Mammary epithelial cell (primary cell): ENCODE data around the gene SDCCAG8.

Source experiments
- EZH2 ChIP-seq: IDR thresholded peaks from 2 replicates; pipeline ENCODE4 v1.6.1; 2012; ENCODE audit warnings: low read length, inconsistent platforms, borderline replicate concordance
- TF ChIP-seq, protein P1 (sequence below), 2 donors: IDR thresholded peaks in 1 of 2; conservative IDR thresholded peaks in 1 of 2; 2 replicates each; pipeline ENCODE4 v1.5.1; 2011 to 2012; ENCODE audit warnings: inconsistent platforms in 2 of 2, low read length in 2 of 2, mild to moderate bottlenecking in 2 of 2, control low read depth in 1 of 2, low read depth in 1 of 2; ENCODE audit not compliant: insufficient read depth in 1 of 2; ENCODE audit errors: extremely low read depth in 1 of 2

DNA sequence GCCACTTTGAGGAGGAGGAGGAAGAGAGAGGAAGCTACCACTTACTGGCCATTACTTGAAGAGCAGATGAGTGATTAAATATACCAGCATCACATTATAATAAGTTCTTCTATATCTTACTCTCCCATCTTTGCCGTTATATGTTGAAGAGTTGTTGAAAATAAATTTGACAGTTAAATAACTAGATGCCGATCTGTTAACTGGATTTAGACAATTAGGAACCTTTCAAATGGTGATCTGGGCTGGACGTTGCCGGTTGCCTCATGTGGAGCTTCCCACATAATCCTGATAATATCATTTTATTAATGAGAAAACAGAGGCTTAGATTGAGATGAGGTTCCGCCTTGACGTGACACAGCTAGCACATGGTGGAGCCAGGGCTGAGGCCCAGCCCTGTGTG is 147.0 kb downstream of the SDCCAG8 start:
- no peak for TF ChIP-seq EZH2
- TF ChIP-seq, protein P1, sequence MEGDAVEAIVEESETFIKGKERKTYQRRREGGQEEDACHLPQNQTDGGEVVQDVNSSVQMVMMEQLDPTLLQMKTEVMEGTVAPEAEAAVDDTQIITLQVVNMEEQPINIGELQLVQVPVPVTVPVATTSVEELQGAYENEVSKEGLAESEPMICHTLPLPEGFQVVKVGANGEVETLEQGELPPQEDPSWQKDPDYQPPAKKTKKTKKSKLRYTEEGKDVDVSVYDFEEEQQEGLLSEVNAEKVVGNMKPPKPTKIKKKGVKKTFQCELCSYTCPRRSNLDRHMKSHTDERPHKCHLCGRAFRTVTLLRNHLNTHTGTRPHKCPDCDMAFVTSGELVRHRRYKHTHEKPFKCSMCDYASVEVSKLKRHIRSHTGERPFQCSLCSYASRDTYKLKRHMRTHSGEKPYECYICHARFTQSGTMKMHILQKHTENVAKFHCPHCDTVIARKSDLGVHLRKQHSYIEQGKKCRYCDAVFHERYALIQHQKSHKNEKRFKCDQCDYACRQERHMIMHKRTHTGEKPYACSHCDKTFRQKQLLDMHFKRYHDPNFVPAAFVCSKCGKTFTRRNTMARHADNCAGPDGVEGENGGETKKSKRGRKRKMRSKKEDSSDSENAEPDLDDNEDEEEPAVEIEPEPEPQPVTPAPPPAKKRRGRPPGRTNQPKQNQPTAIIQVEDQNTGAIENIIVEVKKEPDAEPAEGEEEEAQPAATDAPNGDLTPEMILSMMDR (conservative IDR thresholded peaks at IDR 0.05 in 1 of 2, IDR thresholded peaks at IDR 0.05 in 1 of 2; ENCODE audit: extremely low read depth in 1 of 2, insufficient read depth in 1 of 2, low read depth in 1 of 2, low read length in 2 of 2): no peak
